DND-41 (cell line): ENCODE measurements around the gene KRT73.

Experiments used
- ATAC-seq: fragments of 200-7000 bp; cut with Tn5 transposase; 3 replicates; pipeline ENCODE4 v1.9.1; 2021; ENCODE audit warnings: low read depth; ENCODE audit not compliant: insufficient read depth
- DNase-seq: peaks from one replicate; pipeline ENCODE4 v3.0.0-alpha.2; 2020
- H2AFZ ChIP-seq: 2 replicates; pipeline ENCODE4 v1.6.0; 2012; ENCODE audit warnings: low read depth, low read length
- H3K27ac ChIP-seq: 2 replicates; pipeline ENCODE4 v1.5.1; 2012; ENCODE audit warnings: low read length, inconsistent platforms
- H3K27me3 ChIP-seq: fragments of 200-600 bp; sonication (generic); 2 replicates; pipeline ENCODE4 v1.6.0; 2012; ENCODE audit warnings: low read length, mild to moderate bottlenecking, inconsistent platforms; ENCODE audit not compliant: insufficient read depth, poor library complexity
- H3K36me3 ChIP-seq: 2 replicates; pipeline ENCODE4 v1.5.1; 2012; ENCODE audit warnings: low read length, inconsistent platforms; ENCODE audit not compliant: insufficient read depth
- H3K4me1 ChIP-seq: 2 replicates; pipeline ENCODE4 v1.5.1; 2012; ENCODE audit warnings: mild to moderate bottlenecking, low read length; ENCODE audit not compliant: insufficient read depth
- H3K4me2 ChIP-seq: 2 replicates; pipeline ENCODE4 v1.6.0; 2012; ENCODE audit warnings: mild to moderate bottlenecking, moderate library complexity, low read length, inconsistent platforms; ENCODE audit not compliant: insufficient read depth
- H3K4me3 ChIP-seq, 2 experiments: fragments of 200-600 bp in 1 of 2; shearing (Covaris generic) in 1 of 2; 2 replicates each; pipeline ENCODE4 v1.5.1; 2012 to 2016; ENCODE audit warnings: inconsistent platforms in 2 of 2, low read length in 2 of 2, mild to moderate bottlenecking in 2 of 2, low read depth in 1 of 2, moderate library complexity in 1 of 2
- H3K79me2 ChIP-seq: 2 replicates; pipeline ENCODE4 v1.6.0; 2012; ENCODE audit warnings: low read length, inconsistent platforms; ENCODE audit not compliant: insufficient read depth
- H3K9ac ChIP-seq: 2 replicates; pipeline ENCODE4 v1.6.0; 2012; ENCODE audit warnings: low read depth, mild to moderate bottlenecking, inconsistent platforms, low read length, moderate library complexity
- H3K9me3 ChIP-seq: 2 replicates; pipeline ENCODE4 v1.5.1; 2012; ENCODE audit warnings: low read length, moderate library complexity, mild to moderate bottlenecking, inconsistent platforms; ENCODE audit not compliant: insufficient read depth, severe bottlenecking
- H4K20me1 ChIP-seq: 2 replicates; pipeline ENCODE4 v1.6.0; 2012; ENCODE audit warnings: low read length; ENCODE audit not compliant: insufficient read depth
- CTCF ChIP-seq: IDR thresholded peaks from 2 replicates; pipeline ENCODE4 v1.5.1; 2012; ENCODE audit warnings: borderline replicate concordance, low read length, moderate library complexity, mild to moderate bottlenecking; ENCODE audit not compliant: poor library complexity, severe bottlenecking; ENCODE audit errors: extremely low read depth
- EZH2 ChIP-seq: IDR thresholded peaks from 3 replicates; pipeline ENCODE4 v1.6.1; 2012; ENCODE audit warnings: borderline replicate concordance, low read depth, mild to moderate bottlenecking, moderate library complexity, low read length, inconsistent platforms; ENCODE audit not compliant: severe bottlenecking

Gene KRT73

GRCh38 chr12:52631264-52631663, 12.9 kb upstream of the KRT73 start:
- no peak overlapping the region for H3K27ac ChIP-seq

GRCh38 chr12:52630599-52631200, 12.3 kb upstream of the KRT73 start:
- no peaks in the 10 kb centered on the region for H3K36me3 ChIP-seq
- H3K4me2 ChIP-seq: no peak overlapping the region
- H3K79me2 ChIP-seq: no peaks in the 10 kb centered on the region
- H3K27me3 ChIP-seq: no peaks in the 10 kb centered on the region
- ATAC-seq (no peak), DNase-seq (no peak)
- H3K27ac ChIP-seq: no peak overlapping the region
- H3K4me1 ChIP-seq: no peaks in the 10 kb centered on the region
- no peak overlapping the region for H3K9ac ChIP-seq
- H4K20me1 ChIP-seq: peaks cover 7% of the 10 kb centered on the region; the same call in 1 of the 2 replicates
- no peaks in the 10 kb centered on the region for H3K9me3 ChIP-seq
- no peak for TF ChIP-seq EZH2
- TF ChIP-seq CTCF: no peak
- H3K4me3 ChIP-seq: no peak overlapping the region
- no peak overlapping the region for H2AFZ ChIP-seq

More at GRCh38 chr12:52631264-52631663, 12.9 kb upstream of the KRT73 start:
- DNase-seq: no peak
- Histone ChIP-seq H2AFZ (no peak overlapping the region), H3K9ac (no peak overlapping the region), H4K20me1 (peaks cover 7% of the 10 kb centered on the region; the same call in 1 of the 2 replicates), H3K4me2 (no peak overlapping the region), H3K27me3 (no peaks in the 10 kb centered on the region), H3K79me2 (no peaks in the 10 kb centered on the region), H3K9me3 (no peaks in the 10 kb centered on the region), H3K4me3 (no peak overlapping the region), H3K4me1 (no peaks in the 10 kb centered on the region), H3K36me3 (no peaks in the 10 kb centered on the region)
- no peak for ATAC-seq
- TF ChIP-seq CTCF (no peak), EZH2 (no peak)

- H3K9me3 ChIP-seq: no peaks in the 10 kb centered on the region
- no peak overlapping the region for H3K4me3 ChIP-seq
- no peaks in the 10 kb centered on the region for H3K27me3 ChIP-seq
- H3K27ac ChIP-seq: no peak overlapping the region
- H2AFZ ChIP-seq: no peak overlapping the region
- ATAC-seq (no peak), DNase-seq (no peak)
- H3K79me2 ChIP-seq: no peaks in the 10 kb centered on the region
- H3K9ac ChIP-seq: no peak overlapping the region
- no peak overlapping the region for H3K4me2 ChIP-seq
- H3K36me3 ChIP-seq: no peaks in the 10 kb centered on the region
- H4K20me1 ChIP-seq: peaks cover 7% of the 10 kb centered on the region; the same call in 1 of the 2 replicates
- TF ChIP-seq EZH2: no peak
- no peak for TF ChIP-seq CTCF
- H3K4me1 ChIP-seq: no peaks in the 10 kb centered on the region
Observed at GRCh38 chr12:52630008-52630500, 11.7 kb upstream of the KRT73 start.
